ENCODE data around the gene CCM2L. TPM values are rescaled to one million over a fixed set of nuclear protein-coding genes. Genes with fewer than 3 reads are reported as not detected.

The CCM2L gene
- total and polyA plus RNA-seq, 2 donors (not counting 1 experiment from before 2014, with no cell fraction given) = not detected

- Histone ChIP-seq H3K4me1 (ENCODE audit: control insufficient read depth in 2 of 2, insufficient read depth in 2 of 2, low read length in 2 of 2) (peaks cover 2 to 5% of the 10 kb centered on the region in 2 donors), H3K36me3 (replicated peaks in 1 of 2; ENCODE audit: control extremely low read depth in 1 of 2, control insufficient read depth in 1 of 2, extremely low read depth in 1 of 2, insufficient read depth in 2 of 2, low read length in 1 of 2) (no peaks in the 10 kb centered on the region), H4K20me1 (ENCODE audit: control insufficient read depth, insufficient read depth, low read length, poor library complexity, severe bottlenecking) (no peaks in the 10 kb centered on the region), H3K4me3 (ENCODE audit: control extremely low read depth in 1 of 5, extremely low read depth in 1 of 5, insufficient read depth in 1 of 5, low read depth in 2 of 5, low read length in 4 of 5) (no peak overlapping the region), H3K27me3 (replicated peaks in 1 of 4; ENCODE audit: control extremely low read depth in 1 of 4, control insufficient read depth in 3 of 4, insufficient read depth in 4 of 4, low read length in 3 of 4) (peaks cover 0 to 47% (median 16%) of the 10 kb centered on the region in 4 experiments), H3K9ac (ENCODE audit: low read length) (no peak overlapping the region), H3K79me2 (ENCODE audit: control insufficient read depth, insufficient read depth, low read length) (no peaks in the 10 kb centered on the region), H3K4me2 (replicated peaks; ENCODE audit: low read depth, low read length, poor library complexity, severe bottlenecking) (no peak overlapping the region), H2AFZ (ENCODE audit: insufficient read depth, low read depth, low read length, poor library complexity, severe bottlenecking) (no peak overlapping the region), H3K9me3 (ENCODE audit: control extremely low read depth in 1 of 3, control insufficient read depth in 2 of 3, insufficient read depth in 1 of 3, low read length in 2 of 3) (no peaks in the 10 kb centered on the region), H3K27ac (ENCODE audit: low read length in 2 of 2) (no peak overlapping the region)
- Mint-ChIP-seq H3K9me3 (ENCODE audit: insufficient read depth) (no peaks in the 10 kb centered on the region), H3K4me3 (no peak overlapping the region), H3K27me3 (peaks cover 44% of the 10 kb centered on the region), H3K27ac (no peak overlapping the region), H3K4me1 (peaks cover 10% of the 10 kb centered on the region)
- ChIA-PET POLR2A (no interaction called here), CTCF (interaction anchor here (1.2 to 2.0 kb wide), 4 partner anchors 10 to 202 kb away, joined by 3 to 6 read pairs (median 5); no protein-coding TSS in a partner anchor)
- DNase-seq (peak; percentile 44), ATAC-seq (ENCODE audit: low read depth) (peak; percentile 41)
- no peak for TF ChIP-seq EZH2 (IDR thresholded peaks at IDR 0.05; ENCODE audit: borderline replicate concordance, insufficient read depth, low read depth, low read length, poor library complexity, severe bottlenecking)
- TF ChIP-seq, protein P1, sequence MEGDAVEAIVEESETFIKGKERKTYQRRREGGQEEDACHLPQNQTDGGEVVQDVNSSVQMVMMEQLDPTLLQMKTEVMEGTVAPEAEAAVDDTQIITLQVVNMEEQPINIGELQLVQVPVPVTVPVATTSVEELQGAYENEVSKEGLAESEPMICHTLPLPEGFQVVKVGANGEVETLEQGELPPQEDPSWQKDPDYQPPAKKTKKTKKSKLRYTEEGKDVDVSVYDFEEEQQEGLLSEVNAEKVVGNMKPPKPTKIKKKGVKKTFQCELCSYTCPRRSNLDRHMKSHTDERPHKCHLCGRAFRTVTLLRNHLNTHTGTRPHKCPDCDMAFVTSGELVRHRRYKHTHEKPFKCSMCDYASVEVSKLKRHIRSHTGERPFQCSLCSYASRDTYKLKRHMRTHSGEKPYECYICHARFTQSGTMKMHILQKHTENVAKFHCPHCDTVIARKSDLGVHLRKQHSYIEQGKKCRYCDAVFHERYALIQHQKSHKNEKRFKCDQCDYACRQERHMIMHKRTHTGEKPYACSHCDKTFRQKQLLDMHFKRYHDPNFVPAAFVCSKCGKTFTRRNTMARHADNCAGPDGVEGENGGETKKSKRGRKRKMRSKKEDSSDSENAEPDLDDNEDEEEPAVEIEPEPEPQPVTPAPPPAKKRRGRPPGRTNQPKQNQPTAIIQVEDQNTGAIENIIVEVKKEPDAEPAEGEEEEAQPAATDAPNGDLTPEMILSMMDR (IDR thresholded peaks at IDR 0.05) = peak; percentile 27
- whole genome bisulfite sequencing (ENCODE audit: insufficient coverage) = 85% methylated on average over 2 of the region's 6 CpGs
- intact Hi-C loops (cut with micrococcal nuclease) = loop anchor here (2.0 kb wide), 1 partner anchor 72 kb away; the partner anchor contains the start of gene PDRG1
Measured at GRCh38 chr20:32024683-32025295, 14.6 kb downstream of the CCM2L start.

DNA sequence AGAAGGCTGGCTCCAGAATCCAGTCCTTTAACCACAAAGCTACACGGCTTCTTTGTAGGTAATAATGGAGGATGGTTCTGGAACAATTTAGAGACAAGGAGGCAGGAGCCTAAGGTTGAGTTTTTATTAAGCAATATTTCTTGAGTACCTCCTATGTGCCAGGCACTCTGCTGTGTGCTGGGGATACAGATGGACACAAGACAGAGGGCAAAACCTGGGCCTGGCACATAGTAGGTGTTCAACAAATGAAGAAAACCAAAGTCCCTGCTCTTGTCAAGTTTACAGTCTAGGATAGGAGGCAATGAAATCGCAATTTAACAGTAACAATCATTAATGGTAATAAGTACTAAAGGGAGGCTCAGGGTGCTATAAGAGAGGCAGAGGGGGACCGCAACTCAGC is 17.4 kb downstream of the CCM2L start:
- ATAC-seq (ENCODE audit: low read depth) (no peak), DNase-seq (no peak)
- Histone ChIP-seq H3K9ac (ENCODE audit: low read length) (no peak overlapping the region), H3K4me1 (ENCODE audit: control insufficient read depth in 2 of 2, insufficient read depth in 2 of 2, low read length in 2 of 2) (peaks cover 4 to 10% of the 10 kb centered on the region in 2 donors), H3K4me3 (ENCODE audit: control extremely low read depth in 1 of 5, extremely low read depth in 1 of 5, insufficient read depth in 1 of 5, low read depth in 2 of 5, low read length in 4 of 5) (no peak overlapping the region), H3K27me3 (replicated peaks in 1 of 4; ENCODE audit: control extremely low read depth in 1 of 4, control insufficient read depth in 3 of 4, insufficient read depth in 4 of 4, low read length in 3 of 4) (peaks cover 0 to 35% (median 7%) of the 10 kb centered on the region in 4 experiments), H2AFZ (ENCODE audit: insufficient read depth, low read depth, low read length, poor library complexity, severe bottlenecking) (no peak overlapping the region), H3K9me3 (ENCODE audit: control extremely low read depth in 1 of 3, control insufficient read depth in 2 of 3, insufficient read depth in 1 of 3, low read length in 2 of 3) (no peaks in the 10 kb centered on the region), H3K36me3 (replicated peaks in 1 of 2; ENCODE audit: control extremely low read depth in 1 of 2, control insufficient read depth in 1 of 2, extremely low read depth in 1 of 2, insufficient read depth in 2 of 2, low read length in 1 of 2) (no peaks in the 10 kb centered on the region), H4K20me1 (ENCODE audit: control insufficient read depth, insufficient read depth, low read length, poor library complexity, severe bottlenecking) (no peaks in the 10 kb centered on the region), H3K4me2 (replicated peaks; ENCODE audit: low read depth, low read length, poor library complexity, severe bottlenecking) (no peak overlapping the region), H3K79me2 (ENCODE audit: control insufficient read depth, insufficient read depth, low read length) (no peaks in the 10 kb centered on the region), H3K27ac (ENCODE audit: low read length in 2 of 2) (no peak overlapping the region)
- TF ChIP-seq, protein P1 (IDR thresholded peaks at IDR 0.05) = no peak
- TF ChIP-seq EZH2 (IDR thresholded peaks at IDR 0.05; ENCODE audit: borderline replicate concordance, insufficient read depth, low read depth, low read length, poor library complexity, severe bottlenecking) = no peak
- Mint-ChIP-seq H3K27me3 (peaks cover 31% of the 10 kb centered on the region), H3K4me3 (no peak overlapping the region), H3K4me1 (peaks cover 7% of the 10 kb centered on the region), H3K27ac (no peak overlapping the region), H3K9me3 (ENCODE audit: insufficient read depth) (no peaks in the 10 kb centered on the region)
- intact Hi-C loops (cut with micrococcal nuclease) = no loop called here
- ChIA-PET CTCF (interaction anchor here (1.4 to 3.8 kb wide), 2 partner anchors 9 to 175 kb away, joined by 5 to 20 read pairs; no protein-coding TSS in a partner anchor), POLR2A (no interaction called here)
- WGBS (ENCODE audit: insufficient coverage) = 92% methylated on average over 1 of the region's 3 CpGs
